ENCODE results near the gene FOXQ1. TPM values are rescaled to one million over a fixed set of nuclear protein-coding genes. Genes with fewer than 3 reads are reported as not detected.

FOXQ1 gene
- total RNA-seq, 1 experiment from 2014 or later: 11.7 TPM

DNA sequence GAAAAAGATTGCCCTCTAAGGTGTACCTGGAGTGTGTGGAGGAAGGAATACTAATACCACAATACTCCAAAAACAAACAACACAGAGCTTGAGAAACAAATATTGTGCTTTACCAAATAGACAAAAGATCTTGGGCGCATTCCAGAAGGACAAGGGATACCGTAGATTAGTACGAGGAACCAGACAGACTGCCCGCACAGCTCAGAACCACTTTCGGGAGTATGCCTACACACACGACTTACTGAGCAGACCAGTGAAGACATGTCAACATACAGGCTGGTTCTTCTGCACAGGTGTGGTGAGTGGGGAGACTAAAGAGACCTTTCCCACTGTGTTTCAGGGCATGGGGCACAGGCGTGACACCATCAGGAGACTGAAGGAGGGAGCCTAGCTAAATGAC is 15.8 kb upstream of the FOXQ1 start:
- Histone ChIP-seq H3K9me3 (ENCODE audit: control insufficient read depth, insufficient read depth, low read depth, low read length) (no peaks in the 10 kb centered on the region), H3K27me3 (ENCODE audit: control insufficient read depth, insufficient read depth, low read length) (no peaks in the 10 kb centered on the region), H3K27ac (ENCODE audit: low read length) (no peak overlapping the region), H3K4me3 (ENCODE audit: low read depth in 2 of 2, low read length in 2 of 2) (no peak overlapping the region), H3K4me1 (ENCODE audit: control insufficient read depth, insufficient read depth, low read length) (no peaks in the 10 kb centered on the region), H3K36me3 (ENCODE audit: control insufficient read depth, insufficient read depth, low read length) (no peaks in the 10 kb centered on the region)
- in situ Hi-C loops (cut with HindIII; ENCODE audit: low pct_unique_long_range_greater_than_20kb, low sequenced_read_pairs): no loop called here
- no TSS peak for BruUV-seq (replicated peaks)
- CTCF ChIA-PET: no interaction called here
- DNase-seq (ENCODE audit: low read depth, low spot score) (no peak), ATAC-seq (no peak)
- TF ChIP-seq TCF7L2 (IDR thresholded peaks at IDR 0.05; ENCODE audit: low read depth, low read length): no peak
- TF ChIP-seq POLR2AphosphoS5 (IDR thresholded peaks at IDR 0.05; ENCODE audit: low read depth, low read length): no peak
- TF ChIP-seq, protein P1, sequence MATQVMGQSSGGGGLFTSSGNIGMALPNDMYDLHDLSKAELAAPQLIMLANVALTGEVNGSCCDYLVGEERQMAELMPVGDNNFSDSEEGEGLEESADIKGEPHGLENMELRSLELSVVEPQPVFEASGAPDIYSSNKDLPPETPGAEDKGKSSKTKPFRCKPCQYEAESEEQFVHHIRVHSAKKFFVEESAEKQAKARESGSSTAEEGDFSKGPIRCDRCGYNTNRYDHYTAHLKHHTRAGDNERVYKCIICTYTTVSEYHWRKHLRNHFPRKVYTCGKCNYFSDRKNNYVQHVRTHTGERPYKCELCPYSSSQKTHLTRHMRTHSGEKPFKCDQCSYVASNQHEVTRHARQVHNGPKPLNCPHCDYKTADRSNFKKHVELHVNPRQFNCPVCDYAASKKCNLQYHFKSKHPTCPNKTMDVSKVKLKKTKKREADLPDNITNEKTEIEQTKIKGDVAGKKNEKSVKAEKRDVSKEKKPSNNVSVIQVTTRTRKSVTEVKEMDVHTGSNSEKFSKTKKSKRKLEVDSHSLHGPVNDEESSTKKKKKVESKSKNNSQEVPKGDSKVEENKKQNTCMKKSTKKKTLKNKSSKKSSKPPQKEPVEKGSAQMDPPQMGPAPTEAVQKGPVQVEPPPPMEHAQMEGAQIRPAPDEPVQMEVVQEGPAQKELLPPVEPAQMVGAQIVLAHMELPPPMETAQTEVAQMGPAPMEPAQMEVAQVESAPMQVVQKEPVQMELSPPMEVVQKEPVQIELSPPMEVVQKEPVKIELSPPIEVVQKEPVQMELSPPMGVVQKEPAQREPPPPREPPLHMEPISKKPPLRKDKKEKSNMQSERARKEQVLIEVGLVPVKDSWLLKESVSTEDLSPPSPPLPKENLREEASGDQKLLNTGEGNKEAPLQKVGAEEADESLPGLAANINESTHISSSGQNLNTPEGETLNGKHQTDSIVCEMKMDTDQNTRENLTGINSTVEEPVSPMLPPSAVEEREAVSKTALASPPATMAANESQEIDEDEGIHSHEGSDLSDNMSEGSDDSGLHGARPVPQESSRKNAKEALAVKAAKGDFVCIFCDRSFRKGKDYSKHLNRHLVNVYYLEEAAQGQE (IDR thresholded peaks at IDR 0.05; ENCODE audit: insufficient read depth in 1 of 2, low read depth in 2 of 2, low read length in 1 of 2): no peak
- no peak for TF ChIP-seq CTCF (IDR thresholded peaks at IDR 0.05)
- TF ChIP-seq SIN3A (IDR thresholded peaks at IDR 0.05; ENCODE audit: borderline replicate concordance, insufficient read depth, low read depth, low read length): no peak
- intact Hi-C loops (cut with micrococcal nuclease; ENCODE audit: unreplicated experiment): no loop called here
- POLR2A ChIA-PET: no interaction called here

DNA sequence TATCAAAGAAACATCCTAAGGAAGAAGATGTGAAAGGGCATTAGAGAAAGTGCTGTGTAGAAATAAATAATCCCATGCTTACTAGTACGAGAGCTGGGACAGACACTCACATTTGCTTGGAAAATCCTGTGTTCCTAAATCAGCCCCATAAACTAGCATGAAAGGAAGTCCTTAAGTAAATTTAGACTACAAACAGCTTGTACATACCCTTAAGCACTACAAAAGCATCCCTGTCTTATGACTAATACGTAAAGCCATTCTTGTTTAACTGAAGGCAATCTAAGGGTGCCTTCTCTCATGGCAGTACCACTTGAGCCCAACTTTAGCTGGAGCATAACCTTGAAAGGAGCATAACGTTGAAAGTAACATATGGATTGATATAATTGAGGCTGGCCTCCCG is 15.4 kb upstream of the FOXQ1 start:
- Histone ChIP-seq H3K4me1 (ENCODE audit: control insufficient read depth, insufficient read depth, low read length) (no peaks in the 10 kb centered on the region), H3K9me3 (ENCODE audit: control insufficient read depth, insufficient read depth, low read depth, low read length) (no peaks in the 10 kb centered on the region), H3K27me3 (ENCODE audit: control insufficient read depth, insufficient read depth, low read length) (no peaks in the 10 kb centered on the region), H3K27ac (ENCODE audit: low read length) (no peak overlapping the region), H3K4me3 (ENCODE audit: low read depth in 2 of 2, low read length in 2 of 2) (no peak overlapping the region), H3K36me3 (ENCODE audit: control insufficient read depth, insufficient read depth, low read length) (no peaks in the 10 kb centered on the region)
- DNase-seq (ENCODE audit: low read depth, low spot score) (no peak), ATAC-seq (peak; percentile 45; the same call in 1 of the 2 replicates)
- CTCF ChIA-PET: no interaction called here
- in situ Hi-C loops (cut with HindIII; ENCODE audit: low pct_unique_long_range_greater_than_20kb, low sequenced_read_pairs): no loop called here
- intact Hi-C loops (cut with micrococcal nuclease; ENCODE audit: unreplicated experiment): no loop called here
- no peak for TF ChIP-seq SIN3A (IDR thresholded peaks at IDR 0.05; ENCODE audit: borderline replicate concordance, insufficient read depth, low read depth, low read length)
- TF ChIP-seq POLR2AphosphoS5 (IDR thresholded peaks at IDR 0.05; ENCODE audit: low read depth, low read length): no peak
- BruUV-seq (replicated peaks): no TSS peak
- POLR2A ChIA-PET: no interaction called here

GRCh38 chr6:1297746-1298145 is 14.2 kb upstream of the FOXQ1 start:
- ChIA-PET POLR2A (no interaction called here), CTCF (no interaction called here)
- BruUV-seq (replicated peaks): no TSS peak
- in situ Hi-C loops (cut with HindIII; ENCODE audit: low pct_unique_long_range_greater_than_20kb, low sequenced_read_pairs) (no loop called here), intact Hi-C loops (cut with micrococcal nuclease; ENCODE audit: unreplicated experiment) (no loop called here)
- no peaks in the 10 kb centered on the region for H3K36me3 ChIP-seq (ENCODE audit: control insufficient read depth, insufficient read depth, low read length)
- no peaks in the 10 kb centered on the region for H3K27me3 ChIP-seq (ENCODE audit: control insufficient read depth, insufficient read depth, low read length)
- H3K4me3 ChIP-seq (ENCODE audit: low read depth in 2 of 2, low read length in 2 of 2): no peak overlapping the region
- no peak for DNase-seq (ENCODE audit: low read depth, low spot score)
- H3K9me3 ChIP-seq (ENCODE audit: control insufficient read depth, insufficient read depth, low read depth, low read length): no peaks in the 10 kb centered on the region
- no peak overlapping the region for H3K27ac ChIP-seq (ENCODE audit: low read length)
- no peak for ATAC-seq
- TF ChIP-seq POLR2AphosphoS5 (IDR thresholded peaks at IDR 0.05; ENCODE audit: low read depth, low read length): no peak
- no peak for TF ChIP-seq SIN3A (IDR thresholded peaks at IDR 0.05; ENCODE audit: borderline replicate concordance, insufficient read depth, low read depth, low read length)
- TF ChIP-seq, protein P1 (IDR thresholded peaks at IDR 0.05; ENCODE audit: insufficient read depth in 1 of 2, low read depth in 2 of 2, low read length in 1 of 2): no peak
- no peak for TF ChIP-seq TCF7L2 (IDR thresholded peaks at IDR 0.05; ENCODE audit: low read depth, low read length)
- TF ChIP-seq CTCF (IDR thresholded peaks at IDR 0.05): no peak
- H3K4me1 ChIP-seq (ENCODE audit: control insufficient read depth, insufficient read depth, low read length): no peaks in the 10 kb centered on the region

Measured in Panc1 (cell line).